SW 1271 (cell line): ENCODE data around the gene ANKS1B.
A peak's percentile ranks its signal among the peaks of the same experiment; 100 is the strongest.

Experiments
- DNase-seq, 2 experiments: peaks; one replicate each; lab custom pipeline; 2025; lab: John Stamatoyannopoulos, UW

The ANKS1B gene

DNA sequence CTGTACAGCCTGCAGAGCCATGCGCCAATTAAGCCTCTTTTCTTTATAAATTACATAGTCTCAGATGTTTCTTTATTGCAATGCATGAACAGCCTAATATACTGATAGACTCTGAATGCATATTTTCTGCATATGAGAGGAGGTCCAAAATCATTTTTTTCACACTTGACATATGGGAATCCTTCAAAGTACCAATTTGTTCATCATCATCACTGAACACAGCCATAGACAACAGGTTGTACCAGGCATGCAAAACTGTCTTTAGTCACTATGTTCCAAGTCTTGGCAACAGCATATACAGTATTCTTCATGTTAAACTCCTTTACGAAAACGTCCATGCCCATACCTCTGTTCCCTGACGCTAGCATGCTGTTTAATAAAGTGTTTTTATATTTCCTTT lies 807.9 kb downstream of the ANKS1B start:
- DNase-seq, result no peak

DNA sequence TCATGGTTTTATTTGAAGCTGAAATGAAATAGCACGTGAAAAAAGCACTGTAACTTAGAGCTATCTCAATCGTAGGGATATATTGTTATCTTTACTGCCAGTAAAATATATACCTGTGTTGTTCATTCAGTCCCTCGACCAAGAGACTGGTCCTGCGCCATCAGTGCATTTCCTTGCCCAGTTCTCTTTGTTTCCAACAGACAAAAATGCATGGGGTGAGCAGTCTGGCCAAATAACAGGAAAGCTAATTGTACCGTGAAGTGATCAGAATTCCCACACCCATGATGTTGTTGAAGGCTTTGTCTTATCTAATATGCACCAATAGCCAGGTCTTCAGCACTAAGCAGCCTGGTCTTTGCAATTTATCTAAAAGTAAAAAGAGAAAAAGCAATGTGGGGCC lies 814.3 kb downstream of the ANKS1B start:
- no peak for DNase-seq

DNA sequence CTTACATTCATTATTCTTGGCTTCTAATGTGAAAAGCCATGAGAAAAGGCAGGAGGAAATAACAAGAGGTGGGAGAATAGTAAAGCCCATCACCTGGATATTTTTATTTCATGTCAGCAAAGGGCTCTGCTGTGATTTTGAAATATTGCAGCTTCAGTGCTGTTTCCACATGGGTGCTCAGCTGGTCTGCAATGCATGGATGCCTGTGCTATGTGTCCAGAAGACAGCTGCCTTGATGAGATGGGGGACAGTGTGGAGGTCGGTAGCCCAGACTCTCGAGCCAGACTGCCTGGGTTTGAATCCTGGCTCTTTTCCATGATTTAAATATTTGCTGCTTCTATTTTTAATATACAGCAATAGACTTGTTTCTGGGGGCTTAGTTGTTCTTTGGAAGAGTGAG lies 814.7 kb downstream of the ANKS1B start:
- no peak for DNase-seq

DNA sequence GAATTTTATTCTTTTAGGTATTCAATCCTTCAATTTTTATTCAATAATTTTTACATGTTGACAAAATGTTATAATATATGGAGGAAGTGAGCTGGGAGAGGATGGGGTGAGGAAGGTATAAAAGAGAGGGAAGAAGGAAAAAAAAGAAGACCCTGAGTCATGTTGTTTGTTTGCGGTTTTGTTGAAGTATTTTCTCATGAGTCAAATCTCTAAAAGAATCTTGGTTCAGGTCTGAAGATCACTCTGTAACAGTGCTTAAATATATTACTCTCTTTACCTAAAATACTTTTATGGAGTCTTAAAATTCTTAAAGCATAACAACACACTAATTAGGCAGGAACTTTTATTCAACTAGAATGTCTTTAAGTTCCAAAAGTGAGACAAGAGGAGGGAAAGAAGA lies 826.8 kb downstream of the ANKS1B start:
- DNase-seq, result peak in 1 of 2 experiments; percentile 33

DNA sequence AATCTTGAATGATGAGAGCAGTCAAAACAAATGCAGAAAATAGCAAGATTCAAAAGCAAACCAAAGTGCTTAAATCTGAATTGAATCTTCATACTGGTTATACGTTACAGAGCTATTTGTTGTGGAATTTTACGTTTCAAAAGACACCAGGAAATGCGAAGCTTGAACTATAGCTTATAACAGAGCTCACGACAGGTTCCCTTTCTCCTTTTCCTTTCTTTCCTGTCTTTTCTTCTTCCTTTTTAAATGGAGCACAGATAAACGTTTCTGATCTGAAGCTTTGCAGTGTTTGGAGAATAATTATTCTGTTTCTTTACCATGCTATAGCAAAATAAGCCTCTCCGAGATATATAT lies 829.8 kb downstream of the ANKS1B start:
- no peak for DNase-seq

DNA sequence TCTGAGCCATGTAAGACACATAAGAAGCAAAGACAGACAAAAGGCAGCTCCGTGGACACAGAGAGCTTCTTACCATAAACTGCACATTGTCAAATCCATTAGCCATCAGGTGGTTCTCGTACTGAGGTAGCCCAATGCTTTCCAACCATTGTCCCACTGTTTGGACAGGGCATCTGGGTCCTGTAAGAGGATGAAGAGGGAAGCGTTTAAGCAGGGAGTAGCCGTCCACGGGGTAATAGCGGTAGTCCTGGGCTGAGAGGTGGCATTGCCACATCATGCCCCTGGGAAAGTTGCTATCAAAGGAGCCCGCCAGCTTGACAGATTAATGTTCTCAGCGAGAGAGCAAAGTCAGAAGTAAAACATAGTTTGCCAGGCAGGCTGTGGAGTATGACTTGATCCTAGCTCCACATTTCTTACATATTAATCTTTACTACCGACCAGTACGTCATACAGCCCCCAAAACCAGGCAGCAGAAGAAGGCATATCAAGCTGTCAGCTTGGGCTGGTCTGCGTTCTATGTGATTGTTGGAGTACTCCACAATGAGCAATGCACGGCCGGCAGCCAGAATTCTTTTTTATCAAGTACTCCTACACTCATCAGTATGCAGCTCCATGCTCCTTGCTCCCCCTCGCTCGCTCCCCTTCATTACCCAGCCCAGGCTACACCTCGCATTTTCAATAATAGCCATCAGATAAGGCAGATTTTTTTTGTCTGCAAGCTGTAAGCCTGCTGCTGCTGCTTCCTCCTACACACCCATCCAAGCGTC lies 830.3 kb downstream of the ANKS1B start:
- no peak for DNase-seq

DNA sequence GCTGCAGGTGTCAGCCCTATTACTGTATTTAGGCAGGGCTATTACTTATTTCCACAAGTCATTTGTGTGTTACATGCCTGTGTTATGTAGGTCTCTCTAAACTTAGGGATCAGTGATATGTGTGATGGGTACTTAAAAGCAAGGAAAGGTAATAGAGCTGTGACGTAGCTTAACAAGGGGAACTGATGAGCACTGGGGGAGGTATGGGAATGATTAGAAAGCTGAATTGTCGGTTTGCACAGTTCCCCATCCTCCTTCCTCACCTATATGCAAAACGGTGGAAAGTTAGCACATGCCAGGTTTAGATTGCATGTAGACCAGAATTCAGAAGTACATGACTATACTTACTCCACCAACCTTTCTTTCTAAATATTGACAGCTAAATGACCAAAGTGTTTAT lies 831.4 kb downstream of the ANKS1B start:
- DNase-seq, result no peak

DNA sequence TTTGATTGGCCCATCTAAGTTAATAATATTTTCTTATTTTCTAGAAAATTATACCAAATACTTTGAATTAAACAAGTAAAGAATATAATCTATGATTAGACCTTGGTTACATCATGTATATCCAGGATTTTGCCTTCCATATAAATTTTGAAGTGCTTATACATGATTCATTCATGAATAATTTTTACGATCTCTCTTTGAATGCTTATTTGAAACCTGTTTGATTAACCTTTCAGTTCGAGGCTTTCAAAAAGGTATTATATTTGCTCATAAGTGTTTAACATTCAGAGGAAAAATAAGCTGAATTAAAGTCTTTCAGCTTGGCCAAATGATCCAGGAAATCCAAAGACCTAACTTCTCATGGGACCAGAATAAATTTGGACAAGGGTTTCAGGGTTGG lies 832.4 kb downstream of the ANKS1B start:
- DNase-seq, result no peak

DNA sequence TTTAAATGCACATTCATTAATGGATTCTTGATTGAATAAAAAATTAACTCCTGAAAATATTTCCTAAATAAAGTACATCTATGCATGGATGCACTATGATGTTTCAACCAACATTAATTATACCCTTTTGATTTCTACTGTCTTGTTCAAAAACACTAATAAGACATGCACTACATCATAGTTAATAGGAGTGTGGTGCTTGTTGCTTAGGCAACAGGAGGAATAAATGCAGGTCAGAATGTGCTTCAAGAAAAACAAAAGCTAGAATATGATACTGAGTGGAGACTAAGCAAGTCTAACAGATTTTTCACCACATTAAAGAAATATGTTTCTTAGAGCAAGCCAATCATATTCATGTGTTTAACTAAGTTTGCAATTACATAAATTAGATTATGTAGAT lies 833.0 kb downstream of the ANKS1B start:
- no peak for DNase-seq

DNA sequence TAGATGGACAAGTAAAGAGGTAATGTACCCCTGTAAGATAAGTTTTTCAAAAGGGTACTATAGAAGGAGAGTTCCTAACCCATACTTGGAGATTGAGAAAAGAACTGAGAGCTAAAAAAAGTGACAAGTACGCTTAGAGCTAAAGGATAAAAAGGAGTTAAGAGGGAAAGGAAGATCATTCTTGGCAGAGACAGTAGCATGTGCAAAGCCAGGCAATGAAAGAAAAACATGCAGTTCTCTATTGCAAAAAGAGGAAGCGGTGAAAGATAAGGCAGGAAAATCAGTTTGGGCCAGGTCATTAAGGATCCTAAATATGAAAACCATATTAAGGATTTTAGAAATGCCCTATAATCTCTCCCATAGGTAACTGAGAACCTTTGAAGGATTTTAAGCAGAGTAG lies 837.6 kb downstream of the ANKS1B start:
- DNase-seq, result no peak

DNA sequence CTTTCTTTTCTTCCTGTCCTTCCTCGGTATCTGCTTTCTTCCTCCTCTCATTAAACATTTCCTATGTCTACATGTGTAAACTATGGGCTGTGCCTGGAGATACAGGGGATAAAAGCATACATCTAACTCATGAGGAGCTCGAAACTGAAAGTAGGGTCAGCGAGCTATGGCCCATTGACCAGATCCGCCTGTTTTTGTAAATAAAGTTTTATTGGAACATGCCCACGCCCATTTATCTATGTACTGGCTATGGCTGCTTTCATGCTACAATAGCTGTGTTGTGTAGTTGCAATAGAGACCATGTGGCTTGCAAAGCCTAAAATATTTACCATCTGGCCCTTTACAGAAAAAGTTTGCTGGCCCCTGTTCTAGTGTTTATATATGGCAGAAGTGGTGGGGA lies 838.0 kb downstream of the ANKS1B start:
- no peak for DNase-seq

DNA sequence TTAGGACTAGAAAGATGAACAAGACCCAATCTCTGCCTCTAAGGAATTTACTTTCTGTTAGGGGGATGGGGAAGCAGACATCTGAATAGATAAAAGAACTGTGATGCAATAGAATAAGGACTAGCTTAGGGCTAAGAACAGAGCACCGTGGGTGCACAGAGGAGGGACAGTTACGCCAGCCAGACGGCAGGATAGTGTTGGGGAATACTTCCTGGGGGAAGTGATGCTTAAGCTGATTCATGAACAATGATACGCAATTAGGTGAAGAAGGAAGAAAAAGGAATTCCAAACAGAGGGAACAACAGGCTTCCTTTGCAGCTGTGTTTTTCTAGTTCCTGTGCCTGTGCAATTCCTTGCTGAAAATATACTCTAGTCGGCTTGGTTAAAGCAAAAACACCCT lies 838.6 kb downstream of the ANKS1B start:
- no peak for DNase-seq

DNA sequence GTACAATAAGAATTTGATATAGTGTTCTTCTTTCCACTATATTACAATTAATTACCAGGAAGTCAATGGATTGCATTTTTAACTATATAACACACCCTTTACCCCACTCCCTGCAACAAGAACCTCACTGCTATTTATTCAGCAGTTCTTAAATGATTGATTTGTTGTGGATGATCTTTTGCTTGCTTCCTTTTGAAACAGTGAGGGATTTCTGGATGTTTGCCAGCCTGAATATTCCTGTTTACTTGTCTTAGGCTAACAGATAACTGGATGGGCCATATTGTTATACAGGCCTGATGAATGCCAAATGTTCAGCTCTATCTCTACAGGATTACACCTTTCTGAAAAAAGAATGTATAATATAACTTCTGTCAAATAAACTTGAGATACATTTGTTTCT lies 842.1 kb downstream of the ANKS1B start:
- no peak for DNase-seq

DNA sequence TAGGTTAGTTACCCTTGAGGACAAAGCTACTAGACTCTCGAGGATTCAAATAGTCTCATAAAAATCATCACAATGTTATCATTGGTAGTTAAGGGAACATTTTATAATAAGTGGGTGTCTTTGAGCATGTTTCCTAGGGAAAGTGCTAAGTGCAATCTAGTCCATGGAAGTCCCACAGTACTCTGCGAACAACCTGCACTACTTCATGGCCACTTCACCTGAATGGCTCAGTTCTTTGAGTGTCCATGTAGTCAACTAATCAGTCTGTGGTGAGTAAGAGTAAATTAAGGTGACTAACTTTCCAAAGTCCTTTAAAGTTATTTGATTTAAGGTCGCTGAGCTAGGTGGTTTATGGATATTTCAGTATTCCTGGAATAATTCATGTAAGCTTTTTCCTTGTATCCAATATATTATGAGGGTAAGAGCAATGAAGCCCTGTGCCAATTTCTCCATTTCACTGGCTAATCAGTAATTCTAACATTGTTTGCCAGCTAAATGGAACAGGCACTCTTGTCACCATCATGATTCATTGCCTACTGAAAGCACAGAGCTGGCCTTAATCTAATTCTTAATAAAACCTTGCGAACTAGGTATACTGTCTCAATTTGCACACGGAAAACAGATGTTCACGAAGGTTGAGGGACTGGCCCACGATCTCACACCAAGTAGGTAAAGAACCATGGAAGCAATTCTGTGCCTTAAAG lies 844.6 kb downstream of the ANKS1B start:
- DNase-seq, result no peak

DNA sequence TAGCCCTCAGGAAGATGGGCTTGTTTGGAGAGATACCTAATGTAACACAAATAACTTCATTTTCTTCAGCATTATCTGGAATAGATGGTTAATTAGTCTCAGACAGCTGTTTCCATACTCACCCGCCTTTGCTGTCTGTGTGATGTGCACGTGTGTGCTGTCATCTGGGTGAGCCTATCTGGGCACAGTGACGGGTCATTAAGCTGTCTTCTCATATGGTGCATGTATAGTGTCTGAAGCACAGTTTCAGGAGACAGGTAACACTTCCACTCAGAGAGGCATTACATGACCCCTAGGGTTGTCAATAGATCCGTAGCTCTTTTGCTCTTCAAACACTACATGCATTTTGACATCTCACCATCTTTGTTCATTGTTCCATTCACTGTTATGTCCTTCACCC lies 846.3 kb downstream of the ANKS1B start:
- DNase-seq, result no peak

DNA sequence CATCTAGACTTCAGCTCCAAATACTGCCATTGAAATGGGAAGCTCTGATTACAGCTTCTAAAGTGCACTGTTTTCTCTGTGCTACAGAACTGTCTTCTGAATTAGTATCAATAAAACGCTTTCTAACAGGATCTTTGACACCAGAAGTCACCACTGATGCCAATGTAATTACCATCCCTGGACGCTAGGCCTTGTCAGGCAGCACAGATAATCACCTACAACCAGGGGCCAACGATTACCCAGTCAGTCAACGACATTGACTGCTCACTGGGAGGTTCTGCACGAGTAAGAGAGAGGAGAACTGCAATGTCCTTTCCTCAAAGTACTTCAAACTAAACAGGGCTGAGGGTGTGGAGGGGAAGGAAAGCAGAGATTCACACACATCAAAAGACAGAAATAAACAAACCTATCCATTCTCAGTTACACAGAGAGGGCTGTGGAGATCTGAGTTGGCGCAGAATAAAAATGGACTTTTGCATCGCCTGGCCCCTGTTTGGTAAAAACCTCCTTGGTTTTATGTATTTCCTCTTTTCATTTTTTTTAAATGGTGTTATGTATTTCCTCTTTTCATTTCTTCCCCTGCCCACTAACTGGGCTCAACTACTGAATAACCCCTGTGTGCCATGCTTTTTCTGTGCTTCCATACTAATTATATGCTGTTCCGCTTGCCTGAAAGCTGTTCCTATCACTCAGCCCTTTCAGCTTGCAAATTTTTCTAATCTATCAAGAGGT lies 847.4 kb downstream of the ANKS1B start:
- no peak for DNase-seq

DNA sequence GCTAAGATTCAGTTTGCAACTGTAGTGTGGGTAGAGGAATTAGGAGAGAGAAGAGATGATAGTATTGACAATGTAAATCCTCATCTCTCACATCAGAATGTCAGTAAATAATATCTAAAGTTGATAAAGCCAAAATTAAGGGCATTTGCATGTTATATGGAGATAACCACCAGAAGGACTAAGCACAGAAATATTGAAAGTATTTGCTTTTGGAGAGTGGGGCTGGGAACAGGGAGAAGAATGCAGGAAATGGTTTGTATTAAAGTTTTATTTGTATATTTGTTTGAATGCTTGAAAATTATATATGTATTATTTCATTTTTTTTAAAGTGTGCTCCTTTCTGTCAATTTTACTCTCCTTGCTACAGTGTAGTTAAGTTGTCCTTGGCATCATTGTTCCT lies 848.2 kb downstream of the ANKS1B start:
- DNase-seq, result no peak

DNA sequence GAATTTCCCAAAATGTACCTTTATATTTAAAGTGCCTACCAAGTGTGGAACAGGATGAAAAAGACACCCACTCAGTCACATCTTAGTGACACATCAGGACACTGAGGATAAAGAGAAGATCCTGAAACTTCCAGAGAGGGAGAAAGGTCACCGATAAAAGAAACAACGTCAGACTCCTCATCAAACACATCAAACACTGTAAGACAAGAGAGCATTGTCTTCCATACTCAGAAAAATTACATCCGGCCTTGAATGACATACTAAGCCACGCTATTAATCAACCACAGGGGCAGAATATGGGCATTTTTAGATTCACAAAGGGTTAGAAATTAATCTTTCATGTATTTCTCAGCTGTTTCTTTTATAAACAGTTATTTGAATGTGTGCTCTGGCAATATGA lies 849.4 kb downstream of the ANKS1B start:
- no peak for DNase-seq

DNA sequence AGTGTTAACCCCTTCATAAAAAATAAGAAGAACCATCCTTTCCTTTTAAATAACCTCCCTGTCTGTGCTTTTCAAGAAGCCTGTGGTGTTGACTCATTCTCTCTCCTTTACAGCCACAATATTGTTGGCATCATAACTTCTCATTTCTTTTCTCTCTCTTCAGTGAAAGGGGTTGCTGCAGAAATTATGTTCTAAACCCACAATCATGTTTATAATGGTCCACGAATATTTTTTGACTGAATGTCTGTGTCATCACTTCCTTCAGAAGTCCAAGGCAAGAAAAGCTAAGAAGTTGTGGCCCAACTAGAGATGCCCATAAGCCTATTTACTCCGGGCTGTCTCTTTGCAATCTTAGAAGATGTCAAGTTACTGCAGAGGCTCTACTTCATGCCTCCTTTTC lies 851.3 kb downstream of the ANKS1B start:
- no peak for DNase-seq

DNA sequence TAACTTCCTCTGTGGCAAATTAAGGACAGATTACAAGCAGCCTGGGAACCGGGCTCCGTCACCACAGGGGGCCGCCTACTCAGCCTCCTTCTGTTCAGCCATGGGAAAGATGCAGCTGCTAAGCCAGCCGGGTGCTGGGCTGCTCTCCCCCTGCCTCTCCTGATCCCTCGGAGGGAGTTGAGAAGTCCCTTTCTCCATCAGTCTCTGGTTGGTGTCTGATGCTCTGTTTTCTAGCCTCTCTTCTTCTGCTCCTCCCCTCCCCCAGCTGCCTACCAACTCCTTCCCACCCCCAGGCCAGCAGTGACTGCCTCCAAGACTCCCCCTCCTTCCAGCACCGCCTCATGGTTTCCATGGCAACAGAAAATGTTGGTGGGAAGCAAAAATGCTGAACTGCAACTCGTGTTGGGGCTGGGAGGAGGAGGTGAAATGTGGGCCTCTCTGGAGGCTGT lies 853.0 kb downstream of the ANKS1B start:
- no peak for DNase-seq

DNA sequence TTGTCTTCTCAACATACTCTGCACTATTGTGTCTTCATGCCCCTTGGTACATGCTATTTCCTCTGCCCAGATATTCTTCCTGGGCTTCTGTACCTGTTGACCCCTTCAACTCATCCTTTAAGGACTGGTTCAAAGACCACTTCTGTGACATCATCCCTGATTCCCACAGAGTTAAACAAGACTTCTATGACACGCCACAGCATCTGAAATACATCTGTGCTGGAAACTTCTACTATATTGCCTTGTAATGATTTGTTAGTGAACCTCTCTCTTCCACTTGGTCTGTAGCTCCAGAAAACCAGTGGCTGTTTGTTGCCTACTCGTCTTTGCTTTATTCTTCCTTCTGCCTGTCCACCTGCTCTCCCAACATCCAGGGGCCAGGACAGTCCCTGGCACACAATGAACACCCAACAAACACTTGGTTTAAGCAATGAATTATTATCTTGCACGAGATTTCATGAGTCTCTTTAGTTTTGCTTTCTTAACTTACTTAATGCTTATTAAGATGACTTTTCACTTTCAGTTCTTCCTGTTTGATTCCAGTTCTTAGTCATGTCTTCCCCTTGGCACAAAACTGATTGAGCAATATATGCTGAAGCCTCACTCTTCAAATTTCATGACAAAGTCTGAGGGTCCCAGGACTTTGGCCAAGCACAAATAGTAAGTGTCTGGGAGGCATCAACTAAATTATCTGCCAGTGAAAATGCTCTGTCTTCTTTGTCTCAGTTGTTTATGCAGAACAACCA lies 853.8 kb downstream of the ANKS1B start:
- DNase-seq, result no peak

DNA sequence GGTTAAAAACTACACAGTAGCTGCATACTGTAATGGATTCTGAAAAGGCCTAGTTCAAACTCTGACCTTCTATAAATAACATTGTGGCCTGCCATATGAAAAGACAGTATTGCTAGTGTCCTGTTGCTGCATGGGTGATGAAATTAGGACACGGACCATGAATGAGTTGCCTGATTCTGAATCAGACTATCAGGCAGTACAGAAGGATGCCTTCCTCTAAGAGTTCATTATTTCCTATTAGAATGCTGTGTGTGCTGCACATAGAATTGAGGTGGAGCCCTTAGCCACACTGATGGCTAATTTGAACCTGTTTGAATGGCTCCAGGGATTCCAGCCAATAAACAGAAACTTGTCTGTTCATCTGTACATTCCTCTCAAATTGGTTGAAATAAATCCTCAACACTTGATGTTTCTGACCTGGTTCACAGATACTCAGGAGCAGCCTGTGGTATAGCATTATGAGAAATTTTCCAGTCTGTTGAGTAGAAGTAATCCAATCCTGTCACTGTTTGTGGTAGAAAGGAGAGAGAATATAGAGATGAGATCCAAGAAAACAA lies 856.4 kb downstream of the ANKS1B start:
- DNase-seq, result no peak
